Measurements from ENCODE around the gene ACADL. TPM values are rescaled to one million over a fixed set of nuclear protein-coding genes. Genes with fewer than 3 reads are reported as not detected.

The ACADL gene
- total and polyA plus RNA-seq, 4 donors, result 1.9 to 22.3 (median 15.2) TPM

DNA sequence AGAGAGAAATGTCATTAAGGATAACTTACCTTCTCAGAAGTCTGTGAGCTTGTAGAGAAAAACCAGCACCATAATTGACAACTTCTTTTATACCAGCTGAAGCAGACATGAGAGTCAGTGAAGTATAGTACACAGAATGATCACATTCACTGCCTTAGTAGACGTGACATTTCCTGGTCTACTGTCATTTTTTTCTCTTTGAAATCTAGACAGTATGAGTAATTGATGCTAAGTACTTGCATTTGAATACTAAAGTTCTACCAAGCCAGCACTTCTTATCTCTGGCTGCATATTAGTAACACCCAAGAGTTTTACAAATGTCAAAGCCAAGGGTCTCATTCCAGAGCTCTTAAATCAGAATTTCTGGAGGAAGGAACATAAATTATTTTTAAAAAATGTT lies 25.4 kb upstream of the ACADL start:
- no peak for TF ChIP-seq FOXA1 (IDR thresholded peaks at IDR 0.05)
- TF ChIP-seq, protein P1, sequence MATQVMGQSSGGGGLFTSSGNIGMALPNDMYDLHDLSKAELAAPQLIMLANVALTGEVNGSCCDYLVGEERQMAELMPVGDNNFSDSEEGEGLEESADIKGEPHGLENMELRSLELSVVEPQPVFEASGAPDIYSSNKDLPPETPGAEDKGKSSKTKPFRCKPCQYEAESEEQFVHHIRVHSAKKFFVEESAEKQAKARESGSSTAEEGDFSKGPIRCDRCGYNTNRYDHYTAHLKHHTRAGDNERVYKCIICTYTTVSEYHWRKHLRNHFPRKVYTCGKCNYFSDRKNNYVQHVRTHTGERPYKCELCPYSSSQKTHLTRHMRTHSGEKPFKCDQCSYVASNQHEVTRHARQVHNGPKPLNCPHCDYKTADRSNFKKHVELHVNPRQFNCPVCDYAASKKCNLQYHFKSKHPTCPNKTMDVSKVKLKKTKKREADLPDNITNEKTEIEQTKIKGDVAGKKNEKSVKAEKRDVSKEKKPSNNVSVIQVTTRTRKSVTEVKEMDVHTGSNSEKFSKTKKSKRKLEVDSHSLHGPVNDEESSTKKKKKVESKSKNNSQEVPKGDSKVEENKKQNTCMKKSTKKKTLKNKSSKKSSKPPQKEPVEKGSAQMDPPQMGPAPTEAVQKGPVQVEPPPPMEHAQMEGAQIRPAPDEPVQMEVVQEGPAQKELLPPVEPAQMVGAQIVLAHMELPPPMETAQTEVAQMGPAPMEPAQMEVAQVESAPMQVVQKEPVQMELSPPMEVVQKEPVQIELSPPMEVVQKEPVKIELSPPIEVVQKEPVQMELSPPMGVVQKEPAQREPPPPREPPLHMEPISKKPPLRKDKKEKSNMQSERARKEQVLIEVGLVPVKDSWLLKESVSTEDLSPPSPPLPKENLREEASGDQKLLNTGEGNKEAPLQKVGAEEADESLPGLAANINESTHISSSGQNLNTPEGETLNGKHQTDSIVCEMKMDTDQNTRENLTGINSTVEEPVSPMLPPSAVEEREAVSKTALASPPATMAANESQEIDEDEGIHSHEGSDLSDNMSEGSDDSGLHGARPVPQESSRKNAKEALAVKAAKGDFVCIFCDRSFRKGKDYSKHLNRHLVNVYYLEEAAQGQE (IDR thresholded peaks at IDR 0.05), result no peak
- no peak for TF ChIP-seq EGR1 (IDR thresholded peaks at IDR 0.05; ENCODE audit: low read depth in 2 of 2)
- TF ChIP-seq, protein P2, sequence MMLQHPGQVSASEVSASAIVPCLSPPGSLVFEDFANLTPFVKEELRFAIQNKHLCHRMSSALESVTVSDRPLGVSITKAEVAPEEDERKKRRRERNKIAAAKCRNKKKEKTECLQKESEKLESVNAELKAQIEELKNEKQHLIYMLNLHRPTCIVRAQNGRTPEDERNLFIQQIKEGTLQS (IDR thresholded peaks at IDR 0.05), result no peak
- no peak for TF ChIP-seq HNF4G (IDR thresholded peaks at IDR 0.05)
- no peak for TF ChIP-seq NR2F2 (IDR thresholded peaks at IDR 0.05)
- TF ChIP-seq RAD21 (IDR thresholded peaks at IDR 0.05), result no peak
- TF ChIP-seq JUND (IDR thresholded peaks at IDR 0.05), result no peak
- no peak for TF ChIP-seq HNF4A (conservative IDR thresholded peaks at IDR 0.05)
- TF ChIP-seq, protein P3, sequence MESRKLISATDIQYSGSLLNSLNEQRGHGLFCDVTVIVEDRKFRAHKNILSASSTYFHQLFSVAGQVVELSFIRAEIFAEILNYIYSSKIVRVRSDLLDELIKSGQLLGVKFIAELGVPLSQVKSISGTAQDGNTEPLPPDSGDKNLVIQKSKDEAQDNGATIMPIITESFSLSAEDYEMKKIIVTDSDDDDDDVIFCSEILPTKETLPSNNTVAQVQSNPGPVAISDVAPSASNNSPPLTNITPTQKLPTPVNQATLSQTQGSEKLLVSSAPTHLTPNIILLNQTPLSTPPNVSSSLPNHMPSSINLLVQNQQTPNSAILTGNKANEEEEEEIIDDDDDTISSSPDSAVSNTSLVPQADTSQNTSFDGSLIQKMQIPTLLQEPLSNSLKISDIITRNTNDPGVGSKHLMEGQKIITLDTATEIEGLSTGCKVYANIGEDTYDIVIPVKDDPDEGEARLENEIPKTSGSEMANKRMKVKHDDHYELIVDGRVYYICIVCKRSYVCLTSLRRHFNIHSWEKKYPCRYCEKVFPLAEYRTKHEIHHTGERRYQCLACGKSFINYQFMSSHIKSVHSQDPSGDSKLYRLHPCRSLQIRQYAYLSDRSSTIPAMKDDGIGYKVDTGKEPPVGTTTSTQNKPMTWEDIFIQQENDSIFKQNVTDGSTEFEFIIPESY (IDR thresholded peaks at IDR 0.05), result no peak
- TF ChIP-seq FOXA2 (IDR thresholded peaks at IDR 0.05), result no peak
- no peak for TF ChIP-seq GABPA (IDR thresholded peaks at IDR 0.05 in 1 of 2, conservative IDR thresholded peaks at IDR 0.05 in 1 of 2)
- no peak for TF ChIP-seq SP1 (IDR thresholded peaks at IDR 0.05)
- no peak for TF ChIP-seq TAF1 (conservative IDR thresholded peaks at IDR 0.05)
- TF ChIP-seq, protein P4, sequence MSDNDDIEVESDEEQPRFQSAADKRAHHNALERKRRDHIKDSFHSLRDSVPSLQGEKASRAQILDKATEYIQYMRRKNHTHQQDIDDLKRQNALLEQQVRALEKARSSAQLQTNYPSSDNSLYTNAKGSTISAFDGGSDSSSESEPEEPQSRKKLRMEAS (IDR thresholded peaks at IDR 0.05), result no peak
- TF ChIP-seq, protein P5, sequence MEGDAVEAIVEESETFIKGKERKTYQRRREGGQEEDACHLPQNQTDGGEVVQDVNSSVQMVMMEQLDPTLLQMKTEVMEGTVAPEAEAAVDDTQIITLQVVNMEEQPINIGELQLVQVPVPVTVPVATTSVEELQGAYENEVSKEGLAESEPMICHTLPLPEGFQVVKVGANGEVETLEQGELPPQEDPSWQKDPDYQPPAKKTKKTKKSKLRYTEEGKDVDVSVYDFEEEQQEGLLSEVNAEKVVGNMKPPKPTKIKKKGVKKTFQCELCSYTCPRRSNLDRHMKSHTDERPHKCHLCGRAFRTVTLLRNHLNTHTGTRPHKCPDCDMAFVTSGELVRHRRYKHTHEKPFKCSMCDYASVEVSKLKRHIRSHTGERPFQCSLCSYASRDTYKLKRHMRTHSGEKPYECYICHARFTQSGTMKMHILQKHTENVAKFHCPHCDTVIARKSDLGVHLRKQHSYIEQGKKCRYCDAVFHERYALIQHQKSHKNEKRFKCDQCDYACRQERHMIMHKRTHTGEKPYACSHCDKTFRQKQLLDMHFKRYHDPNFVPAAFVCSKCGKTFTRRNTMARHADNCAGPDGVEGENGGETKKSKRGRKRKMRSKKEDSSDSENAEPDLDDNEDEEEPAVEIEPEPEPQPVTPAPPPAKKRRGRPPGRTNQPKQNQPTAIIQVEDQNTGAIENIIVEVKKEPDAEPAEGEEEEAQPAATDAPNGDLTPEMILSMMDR (IDR thresholded peaks at IDR 0.05; ENCODE audit: low read depth, low read length, missing input control), result no peak
- no peak for TF ChIP-seq RXRA (IDR thresholded peaks at IDR 0.05)
- no peak for TF ChIP-seq YY1 (IDR thresholded peaks at IDR 0.05)
- no peaks in the 10 kb centered on the region for H3K4me1 ChIP-seq (ENCODE audit: control insufficient read depth in 4 of 4, insufficient read depth in 4 of 4, low read length in 3 of 4)
- no peaks in the 10 kb centered on the region for H3K27me3 ChIP-seq (ENCODE audit: control insufficient read depth in 4 of 4, insufficient read depth in 4 of 4, low read length in 3 of 4)
- H3K9ac ChIP-seq (ENCODE audit: low read depth in 1 of 2, low read length in 2 of 2), result no peak overlapping the region
- H3K4me3 ChIP-seq (ENCODE audit: low read depth in 1 of 3, low read length in 3 of 3), result no peak overlapping the region
- 62% methylated on average over 1 of the region's 1 CpG for whole genome bisulfite sequencing
- no peak overlapping the region for H3K27ac ChIP-seq (ENCODE audit: low read depth in 1 of 2, low read length in 2 of 2)
- no peaks in the 10 kb centered on the region for H3K9me3 ChIP-seq (ENCODE audit: control insufficient read depth in 4 of 4, low read length in 3 of 4)
- no peaks in the 10 kb centered on the region for H3K36me3 ChIP-seq (ENCODE audit: control insufficient read depth in 4 of 4, insufficient read depth in 3 of 4, low read depth in 1 of 4, low read length in 3 of 4)
- no peak for DNase-seq (ENCODE audit: low spot score)
